Naive B cell (primary cell): Measurements from ENCODE around the gene FFAR3. TPM values are rescaled to one million over a fixed set of nuclear protein-coding genes. Genes with fewer than 3 reads are reported as not detected.

Experiments used
- ATAC-seq, 2 donors: fragments of 150-1000 bp; cut with Tn5 transposase; 2 replicates each; pipeline ENCODE4 v1.10.0; 2021; ENCODE audit warnings: low read depth in 2 of 2, mild to moderate bottlenecking in 2 of 2, moderate library complexity in 2 of 2
- DNase-seq: peaks from one replicate; pipeline ENCODE4 v3.0.0; 2022
- H3K27ac Mint-ChIP-seq, 6 donors: one replicate each; pipeline ENCODE4 v1.8.0; 2020 to 2022; ENCODE audit warnings: mild to moderate bottlenecking in 6 of 6, mixed read lengths in 6 of 6, moderate library complexity in 5 of 6, inconsistent platforms in 2 of 6
- H3K27me3 Mint-ChIP-seq, 3 donors: one replicate each; pipeline ENCODE4 v1.8.0; 2021 to 2022; ENCODE audit warnings: mixed read lengths in 3 of 3, mild to moderate bottlenecking in 1 of 3
- H3K36me3 Mint-ChIP-seq, 2 donors: one replicate each; pipeline ENCODE4 v1.8.0; 2020 to 2022; ENCODE audit warnings: mixed read lengths in 2 of 2, inconsistent platforms in 1 of 2, mild to moderate bottlenecking in 1 of 2
- H3K4me1 Mint-ChIP-seq, 3 donors: one replicate each; pipeline ENCODE4 v1.8.0; 2020 to 2022; ENCODE audit warnings: mixed read lengths in 3 of 3, inconsistent platforms in 1 of 3, mild to moderate bottlenecking in 1 of 3, moderate library complexity in 1 of 3
- H3K4me3 Mint-ChIP-seq, 8 donors: one replicate each; pipeline ENCODE4 v1.8.0; 2020 to 2022; ENCODE audit warnings: mild to moderate bottlenecking in 8 of 8, mixed read lengths in 8 of 8, moderate library complexity in 8 of 8, inconsistent platforms in 2 of 8
- H3K9me3 Mint-ChIP-seq, 7 donors: one replicate each; pipeline ENCODE4 v1.8.0; 2020 to 2022; ENCODE audit warnings: mixed read lengths in 7 of 7, mild to moderate bottlenecking in 5 of 7, inconsistent platforms in 2 of 7, moderate library complexity in 1 of 7
- polyA plus RNA-seq, 6 donors: library from polyadenylated mRNA; unstranded; fragments of 300-500 nt; fragmentation: Illumina TruSeq; gene quantifications; one replicate each; pipeline ENCODE4 v1.2.3, GENCODE V29; 2021; ENCODE audit warnings: low read depth in 6 of 6

Gene FFAR3
- polyA plus RNA-seq, 6 donors from 2014 or later, result 0.17 TPM; not detected in 5

- Mint-ChIP-seq H3K27me3 (no peaks in the 10 kb centered on the region), H3K9me3 (peaks cover 0 to 1% (median 0%) of the 10 kb centered on the region in 7 donors), H3K4me1 (peaks cover 56 to 94% (median 81%) of the 10 kb centered on the region in 3 donors), H3K4me3 (peak overlapping the region; percentile 69 to 89 (median 78)), H3K36me3 (no peaks in the 10 kb centered on the region), H3K27ac (peak overlapping the region; percentile 95 to 99 (median 98))
- peak; percentile 50 for DNase-seq
- ATAC-seq, result peak in 1 of 2 donors; percentile 7
These were observed 39.4 kb upstream of the FFAR3 start for GRCh38 chr19:35318679-35319448.

- peaks cover 0 to 1% (median 0%) of the 10 kb centered on the region in 7 donors for H3K9me3 Mint-ChIP-seq
- H3K4me1 Mint-ChIP-seq, result peaks cover 61 to 94% (median 82%) of the 10 kb centered on the region in 3 donors
- ATAC-seq (peak; percentile 13 to 24), DNase-seq (peak; percentile 66)
- H3K27ac Mint-ChIP-seq, result peak overlapping the region; percentile 95 to 99 (median 98)
- H3K27me3 Mint-ChIP-seq, result no peaks in the 10 kb centered on the region
- H3K4me3 Mint-ChIP-seq, result peak overlapping the region; percentile 74 to 89 (median 84)
- H3K36me3 Mint-ChIP-seq, result no peaks in the 10 kb centered on the region
These were observed 38.1 kb upstream of the FFAR3 start for GRCh38 chr19:35320065-35320713.

- Mint-ChIP-seq H3K36me3 (no peaks in the 10 kb centered on the region), H3K27ac (peak overlapping the region; percentile 94 to 99 (median 98)), H3K4me3 (peak overlapping the region; percentile 19 to 89 (median 78)), H3K4me1 (peaks cover 65 to 94% (median 93%) of the 10 kb centered on the region in 3 donors), H3K27me3 (no peaks in the 10 kb centered on the region), H3K9me3 (peaks cover 0 to 1% (median 0%) of the 10 kb centered on the region in 7 donors)
- ATAC-seq (peak; percentile 22 to 24), DNase-seq (peak; percentile 46)
These were observed 37.0 kb upstream of the FFAR3 start for GRCh38 chr19:35321291-35321690.

- no peak for DNase-seq
- Mint-ChIP-seq H3K36me3 (no peaks in the 10 kb centered on the region), H3K27ac (peak overlapping the region; percentile 94 to 100 (median 98)), H3K4me3 (peak overlapping the region in 7 of 8 donors; percentile 53 to 89 (median 80)), H3K4me1 (peaks cover 64 to 94% (median 90%) of the 10 kb centered on the region in 3 donors), H3K9me3 (peaks cover 0 to 1% (median 0%) of the 10 kb centered on the region in 7 donors), H3K27me3 (no peaks in the 10 kb centered on the region)
- ATAC-seq, result no peak
These were observed 36.2 kb upstream of the FFAR3 start for GRCh38 chr19:35322014-35322413.

- peak overlapping the region in 7 of 8 donors; percentile 54 to 98 (median 83) for H3K4me3 Mint-ChIP-seq
- H3K27ac Mint-ChIP-seq, result peak overlapping the region; percentile 60 to 99 (median 92)
- ATAC-seq (no peak), DNase-seq (no peak)
- H3K27me3 Mint-ChIP-seq, result no peaks in the 10 kb centered on the region
- H3K4me1 Mint-ChIP-seq, result peaks cover 55 to 79% (median 76%) of the 10 kb centered on the region in 3 donors
- H3K36me3 Mint-ChIP-seq, result peaks cover 14 to 19% of the 10 kb centered on the region in 2 donors
- peaks cover 0 to 1% (median 0%) of the 10 kb centered on the region in 7 donors for H3K9me3 Mint-ChIP-seq
These were observed 30.6 kb upstream of the FFAR3 start for GRCh38 chr19:35327642-35328041.

- Mint-ChIP-seq H3K4me1 (peaks cover 67 to 84% (median 80%) of the 10 kb centered on the region in 3 donors), H3K4me3 (peak within 1 kb of the TSS; percentile 83 to 98 (median 94)), H3K27ac (peak within 1 kb of the TSS; percentile 91 to 99 (median 98)), H3K36me3 (peaks cover 26 to 31% of the 10 kb centered on the region in 2 donors), H3K9me3 (peaks cover 0 to 1% (median 0%) of the 10 kb centered on the region in 7 donors), H3K27me3 (no peaks in the 10 kb centered on the region)
- DNase-seq, result peak; percentile 87
- peak; percentile 65 to 70 for ATAC-seq
These were observed 29.4 kb upstream of the FFAR3 start, which contains the start of gene CD22 for GRCh38 chr19:35328851-35329285. Gene CD22 (plus strand): TSS chr19:35329187. CDS start chr19:35332041, 2,854 bp downstream.

GRCh38 chr19:35329323-35329722, 28.9 kb upstream of the FFAR3 start:
- Mint-ChIP-seq H3K27ac (peak overlapping the region; percentile 61 to 99 (median 98)), H3K4me3 (peak overlapping the region; percentile 83 to 98 (median 94))
- peak; percentile 5 to 8 for ATAC-seq

GRCh38 chr19:35330475-35330874, 27.8 kb upstream of the FFAR3 start:
- Mint-ChIP-seq H3K27ac (peak overlapping the region; percentile 91 to 99 (median 98)), H3K9me3 (peaks cover 0 to 1% (median 0%) of the 10 kb centered on the region in 7 donors), H3K36me3 (peaks cover 30 to 38% of the 10 kb centered on the region in 2 donors), H3K4me3 (peak overlapping the region; percentile 83 to 98 (median 94)), H3K27me3 (no peaks in the 10 kb centered on the region), H3K4me1 (peaks cover 67 to 85% (median 79%) of the 10 kb centered on the region in 3 donors)
- ATAC-seq (peak; percentile 85 to 86), DNase-seq (peak; percentile 95)

More at GRCh38 chr19:35329323-35329722, 28.9 kb upstream of the FFAR3 start:
- no peak for DNase-seq
- Mint-ChIP-seq H3K27me3 (no peaks in the 10 kb centered on the region), H3K36me3 (peaks cover 30 to 36% of the 10 kb centered on the region in 2 donors), H3K4me1 (peaks cover 67 to 85% (median 80%) of the 10 kb centered on the region in 3 donors), H3K9me3 (peaks cover 0 to 1% (median 0%) of the 10 kb centered on the region in 7 donors)

GRCh38 chr19:35331551-35332214, 26.6 kb upstream of the FFAR3 start:
- ATAC-seq (no peak), DNase-seq (no peak)
- Mint-ChIP-seq H3K9me3 (peaks cover 0 to 1% (median 0%) of the 10 kb centered on the region in 7 donors), H3K4me3 (peak overlapping the region; percentile 83 to 98 (median 94)), H3K27me3 (no peaks in the 10 kb centered on the region), H3K36me3 (peaks cover 32 to 49% of the 10 kb centered on the region in 2 donors), H3K4me1 (peaks cover 73 to 85% (median 79%) of the 10 kb centered on the region in 3 donors), H3K27ac (peak overlapping the region; percentile 92 to 99 (median 98))

GRCh38 chr19:35332817-35333216, 25.4 kb upstream of the FFAR3 start:
- Mint-ChIP-seq H3K4me3 (peak overlapping the region; percentile 83 to 98 (median 94)), H3K27me3 (no peaks in the 10 kb centered on the region), H3K9me3 (peaks cover 0 to 1% (median 0%) of the 10 kb centered on the region in 7 donors), H3K4me1 (peaks cover 80 to 86% (median 85%) of the 10 kb centered on the region in 3 donors), H3K36me3 (peaks cover 41 to 60% of the 10 kb centered on the region in 2 donors), H3K27ac (peak overlapping the region; percentile 44 to 93 (median 90))
- ATAC-seq (no peak), DNase-seq (no peak)

GRCh38 chr19:35334144-35334753, 24.0 kb upstream of the FFAR3 start:
- ATAC-seq, result no peak
- Mint-ChIP-seq H3K4me1 (peaks cover 77 to 80% (median 77%) of the 10 kb centered on the region in 3 donors), H3K27ac (peak overlapping the region; percentile 47 to 92 (median 87)), H3K36me3 (peaks cover 41 to 60% of the 10 kb centered on the region in 2 donors), H3K4me3 (peak overlapping the region; percentile 83 to 98 (median 94)), H3K27me3 (no peaks in the 10 kb centered on the region), H3K9me3 (peaks cover 0 to 1% (median 0%) of the 10 kb centered on the region in 7 donors)
- DNase-seq, result no peak
